Measurements from ENCODE around the gene PIP5K1B. TPM values are rescaled to one million over a fixed set of nuclear protein-coding genes. Genes with fewer than 3 reads are reported as not detected.

The PIP5K1B gene
- polyA plus RNA-seq, 1 donor (not counting 4 experiments of a cell fraction or from before 2014, with no cell fraction given): not detected

DNA sequence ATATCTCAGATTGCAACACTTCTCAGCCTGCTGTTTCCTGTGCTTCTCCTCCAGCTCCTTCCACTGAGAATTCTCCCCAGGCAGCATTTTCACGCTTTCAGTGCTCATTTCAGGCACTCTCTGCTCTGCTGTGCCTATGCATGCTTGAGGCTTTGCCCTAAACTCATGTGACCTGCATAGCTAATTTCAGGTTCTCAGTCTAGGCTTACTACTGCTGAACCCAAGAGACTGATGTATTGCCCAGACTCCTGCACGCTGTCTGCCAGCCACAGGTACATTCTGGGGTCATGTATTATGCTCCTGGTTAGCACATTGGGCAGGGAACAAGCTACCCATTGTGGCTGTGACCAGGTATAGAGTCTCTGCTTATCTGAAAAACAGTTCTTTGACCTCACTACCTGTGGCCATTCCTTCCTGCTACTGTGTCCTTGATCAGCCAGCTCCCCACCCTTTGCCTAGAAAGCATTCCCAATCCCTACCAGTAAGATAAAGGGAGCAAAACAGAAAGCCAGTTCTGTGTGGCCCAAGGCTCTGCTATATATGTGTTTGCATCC, 34.7 kb downstream of the PIP5K1B start:
- H3K9me1 ChIP-seq (ENCODE audit: control insufficient read depth, extremely low read depth, insufficient read depth, low read length): no peaks in the 10 kb centered on the region
- peaks cover 3% of the 10 kb centered on the region for H3K27me3 ChIP-seq (ENCODE audit: control insufficient read depth, extremely low read depth, insufficient read depth, low read length)
- no peaks in the 10 kb centered on the region for H3K4me1 ChIP-seq (ENCODE audit: control insufficient read depth, extremely low read depth, insufficient read depth, low read length)
- no peak for DNase-seq (ENCODE audit: low read depth, low spot score)
- H4K20me1 ChIP-seq (ENCODE audit: control insufficient read depth, extremely low read depth, insufficient read depth, low read length): no peaks in the 10 kb centered on the region
- H3K9ac ChIP-seq (ENCODE audit: control insufficient read depth, extremely low read depth, insufficient read depth, low read length): no peak overlapping the region
- no peak for FAIRE-seq
- no peak overlapping the region for H3K4me3 ChIP-seq (ENCODE audit: control insufficient read depth in 2 of 3, extremely low read depth in 1 of 3, insufficient read depth in 2 of 3, low read depth in 1 of 3, low read length in 3 of 3)
- no peak overlapping the region for H3K4me2 ChIP-seq (ENCODE audit: control insufficient read depth, extremely low read depth, insufficient read depth, low read depth, low read length)
- H3K79me2 ChIP-seq (ENCODE audit: control insufficient read depth, insufficient read depth, low read length): no peaks in the 10 kb centered on the region
- H3K9me3 ChIP-seq (ENCODE audit: control insufficient read depth, low read depth, low read length): no peaks in the 10 kb centered on the region
- H3K36me3 ChIP-seq (ENCODE audit: control insufficient read depth in 2 of 2, extremely low read depth in 1 of 2, insufficient read depth in 2 of 2, low read length in 2 of 2): no peaks in the 10 kb centered on the region
- H2AFZ ChIP-seq (ENCODE audit: control insufficient read depth, low read length): no peak overlapping the region
- dilution Hi-C loops (cut with MboI; ENCODE audit: extremely low pct_ligation_motif_present, low sequenced_read_pairs): no loop called here
- no peak for TF ChIP-seq EZH2 (IDR thresholded peaks at IDR 0.05; ENCODE audit: low read length)
- TF ChIP-seq, protein P1, sequence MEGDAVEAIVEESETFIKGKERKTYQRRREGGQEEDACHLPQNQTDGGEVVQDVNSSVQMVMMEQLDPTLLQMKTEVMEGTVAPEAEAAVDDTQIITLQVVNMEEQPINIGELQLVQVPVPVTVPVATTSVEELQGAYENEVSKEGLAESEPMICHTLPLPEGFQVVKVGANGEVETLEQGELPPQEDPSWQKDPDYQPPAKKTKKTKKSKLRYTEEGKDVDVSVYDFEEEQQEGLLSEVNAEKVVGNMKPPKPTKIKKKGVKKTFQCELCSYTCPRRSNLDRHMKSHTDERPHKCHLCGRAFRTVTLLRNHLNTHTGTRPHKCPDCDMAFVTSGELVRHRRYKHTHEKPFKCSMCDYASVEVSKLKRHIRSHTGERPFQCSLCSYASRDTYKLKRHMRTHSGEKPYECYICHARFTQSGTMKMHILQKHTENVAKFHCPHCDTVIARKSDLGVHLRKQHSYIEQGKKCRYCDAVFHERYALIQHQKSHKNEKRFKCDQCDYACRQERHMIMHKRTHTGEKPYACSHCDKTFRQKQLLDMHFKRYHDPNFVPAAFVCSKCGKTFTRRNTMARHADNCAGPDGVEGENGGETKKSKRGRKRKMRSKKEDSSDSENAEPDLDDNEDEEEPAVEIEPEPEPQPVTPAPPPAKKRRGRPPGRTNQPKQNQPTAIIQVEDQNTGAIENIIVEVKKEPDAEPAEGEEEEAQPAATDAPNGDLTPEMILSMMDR (optimal IDR thresholded peaks at IDR 0.05 in 1 of 3, IDR thresholded peaks at IDR 0.05 in 1 of 3, conservative IDR thresholded peaks at IDR 0.05 in 1 of 3; ENCODE audit: extremely low read depth in 1 of 3, insufficient read depth in 2 of 3, low read length in 3 of 3): no peak
- no peak overlapping the region for H3K27ac ChIP-seq (ENCODE audit: control insufficient read depth, insufficient read depth, low read length)

DNA sequence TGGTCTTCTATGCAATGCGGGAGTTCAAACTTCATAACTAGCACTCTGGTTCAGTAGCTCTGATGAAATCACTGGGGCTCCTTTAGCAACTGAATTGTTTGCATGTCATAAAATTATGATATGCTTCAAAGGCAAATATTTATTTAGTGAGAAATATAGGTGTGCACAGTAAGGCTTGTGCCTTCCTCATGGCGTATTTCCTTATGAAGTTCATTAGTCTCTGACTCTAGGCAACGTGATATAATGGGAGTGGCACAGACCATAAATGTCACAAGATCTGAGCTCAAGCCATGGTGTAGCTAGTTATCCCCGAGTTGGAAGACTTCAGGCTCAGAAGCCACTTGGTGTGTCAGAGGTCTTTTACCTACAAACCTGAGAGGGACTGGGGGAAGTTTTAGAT, 35.5 kb downstream of the PIP5K1B start:
- Histone ChIP-seq H3K27me3 (ENCODE audit: control insufficient read depth, extremely low read depth, insufficient read depth, low read length) (peaks cover 3% of the 10 kb centered on the region), H3K4me1 (ENCODE audit: control insufficient read depth, extremely low read depth, insufficient read depth, low read length) (no peaks in the 10 kb centered on the region), H3K79me2 (ENCODE audit: control insufficient read depth, insufficient read depth, low read length) (no peaks in the 10 kb centered on the region), H2AFZ (ENCODE audit: control insufficient read depth, low read length) (no peak overlapping the region), H3K4me2 (ENCODE audit: control insufficient read depth, extremely low read depth, insufficient read depth, low read depth, low read length) (no peak overlapping the region), H3K36me3 (ENCODE audit: control insufficient read depth in 2 of 2, extremely low read depth in 1 of 2, insufficient read depth in 2 of 2, low read length in 2 of 2) (no peaks in the 10 kb centered on the region), H3K9me3 (ENCODE audit: control insufficient read depth, low read depth, low read length) (no peaks in the 10 kb centered on the region), H3K9me1 (ENCODE audit: control insufficient read depth, extremely low read depth, insufficient read depth, low read length) (no peaks in the 10 kb centered on the region), H3K27ac (ENCODE audit: control insufficient read depth, insufficient read depth, low read length) (no peak overlapping the region), H3K9ac (ENCODE audit: control insufficient read depth, extremely low read depth, insufficient read depth, low read length) (no peak overlapping the region), H3K4me3 (ENCODE audit: control insufficient read depth in 2 of 3, extremely low read depth in 1 of 3, insufficient read depth in 2 of 3, low read depth in 1 of 3, low read length in 3 of 3) (no peak overlapping the region), H4K20me1 (ENCODE audit: control insufficient read depth, extremely low read depth, insufficient read depth, low read length) (no peaks in the 10 kb centered on the region)
- dilution Hi-C loops (cut with MboI; ENCODE audit: extremely low pct_ligation_motif_present, low sequenced_read_pairs): no loop called here
- DNase-seq (ENCODE audit: low read depth, low spot score) (no peak), FAIRE-seq (no peak)
- TF ChIP-seq EZH2 (IDR thresholded peaks at IDR 0.05; ENCODE audit: low read length): no peak
- TF ChIP-seq, protein P1 (optimal IDR thresholded peaks at IDR 0.05 in 1 of 3, IDR thresholded peaks at IDR 0.05 in 1 of 3, conservative IDR thresholded peaks at IDR 0.05 in 1 of 3; ENCODE audit: extremely low read depth in 1 of 3, insufficient read depth in 2 of 3, low read length in 3 of 3): no peak
